ENCODE measurements around the gene CSMD2. TPM values are rescaled to one million over a fixed set of nuclear protein-coding genes. Genes with fewer than 3 reads are reported as not detected.

Gene CSMD2
- total RNA-seq, 1 donor from 2014 or later: 2.1 TPM

GRCh38 chr1:34052565-34052964 is 112.5 kb downstream of the CSMD2 start:
- Mint-ChIP-seq H3K4me1 (ENCODE audit: unreplicated experiment) (peaks cover 2% of the 10 kb centered on the region), H3K27me3 (ENCODE audit: unreplicated experiment) (peaks cover 3% of the 10 kb centered on the region), H3K9me3 (ENCODE audit: unreplicated experiment) (no peaks in the 10 kb centered on the region), H3K4me3 (ENCODE audit: unreplicated experiment) (no peak overlapping the region), H3K36me3 (ENCODE audit: low read depth, unreplicated experiment) (no peaks in the 10 kb centered on the region), H3K27ac (ENCODE audit: unreplicated experiment) (no peak overlapping the region)
- TF ChIP-seq CTCF (IDR thresholded peaks at IDR 0.05; ENCODE audit: unreplicated experiment): no peak
- DNase-seq (ENCODE audit: low spot score): no peak

- H3K4me1 Mint-ChIP-seq (ENCODE audit: unreplicated experiment): no peaks in the 10 kb centered on the region
- TF ChIP-seq CTCF (IDR thresholded peaks at IDR 0.05; ENCODE audit: unreplicated experiment): no peak
- no peak for DNase-seq (ENCODE audit: low spot score)
- H3K4me3 Mint-ChIP-seq (ENCODE audit: unreplicated experiment): no peak overlapping the region
- no peaks in the 10 kb centered on the region for H3K9me3 Mint-ChIP-seq (ENCODE audit: unreplicated experiment)
- H3K36me3 Mint-ChIP-seq (ENCODE audit: low read depth, unreplicated experiment): no peaks in the 10 kb centered on the region
- peaks cover 3% of the 10 kb centered on the region for H3K27me3 Mint-ChIP-seq (ENCODE audit: unreplicated experiment)
- no peak overlapping the region for H3K27ac Mint-ChIP-seq (ENCODE audit: unreplicated experiment)
Observed at GRCh38 chr1:34050709-34051485, 114.1 kb downstream of the CSMD2 start.

GRCh38 chr1:34049994-34050393 is 115.0 kb downstream of the CSMD2 start:
- Mint-ChIP-seq H3K27me3 (ENCODE audit: unreplicated experiment) (peaks cover 3% of the 10 kb centered on the region), H3K4me3 (ENCODE audit: unreplicated experiment) (no peak overlapping the region), H3K27ac (ENCODE audit: unreplicated experiment) (no peak overlapping the region), H3K4me1 (ENCODE audit: unreplicated experiment) (no peaks in the 10 kb centered on the region), H3K36me3 (ENCODE audit: low read depth, unreplicated experiment) (no peaks in the 10 kb centered on the region), H3K9me3 (ENCODE audit: unreplicated experiment) (no peaks in the 10 kb centered on the region)
- no peak for TF ChIP-seq CTCF (IDR thresholded peaks at IDR 0.05; ENCODE audit: unreplicated experiment)
- DNase-seq (ENCODE audit: low spot score): no peak

GRCh38 chr1:34049477-34049876 is 115.6 kb downstream of the CSMD2 start:
- Mint-ChIP-seq H3K9me3 (ENCODE audit: unreplicated experiment) (no peaks in the 10 kb centered on the region), H3K27me3 (ENCODE audit: unreplicated experiment) (peaks cover 3% of the 10 kb centered on the region), H3K4me1 (ENCODE audit: unreplicated experiment) (no peaks in the 10 kb centered on the region), H3K4me3 (ENCODE audit: unreplicated experiment) (no peak overlapping the region), H3K36me3 (ENCODE audit: low read depth, unreplicated experiment) (no peaks in the 10 kb centered on the region), H3K27ac (ENCODE audit: unreplicated experiment) (no peak overlapping the region)
- no peak for TF ChIP-seq CTCF (IDR thresholded peaks at IDR 0.05; ENCODE audit: unreplicated experiment)
- no peak for DNase-seq (ENCODE audit: low spot score)

- peaks cover 2% of the 10 kb centered on the region for H3K4me1 Mint-ChIP-seq (ENCODE audit: unreplicated experiment)
- TF ChIP-seq CTCF (IDR thresholded peaks at IDR 0.05; ENCODE audit: unreplicated experiment): no peak
- H3K9me3 Mint-ChIP-seq (ENCODE audit: unreplicated experiment): no peaks in the 10 kb centered on the region
- H3K4me3 Mint-ChIP-seq (ENCODE audit: unreplicated experiment): no peak overlapping the region
- H3K36me3 Mint-ChIP-seq (ENCODE audit: low read depth, unreplicated experiment): no peaks in the 10 kb centered on the region
- H3K27ac Mint-ChIP-seq (ENCODE audit: unreplicated experiment): no peak overlapping the region
- DNase-seq (ENCODE audit: low spot score): no peak
- H3K27me3 Mint-ChIP-seq (ENCODE audit: unreplicated experiment): no peaks in the 10 kb centered on the region
Observed at GRCh38 chr1:34037856-34038255, 127.2 kb downstream of the CSMD2 start.

All from endothelial cell (in vitro differentiated cells).